Measurements from ENCODE around the gene ZNF223.

DNA sequence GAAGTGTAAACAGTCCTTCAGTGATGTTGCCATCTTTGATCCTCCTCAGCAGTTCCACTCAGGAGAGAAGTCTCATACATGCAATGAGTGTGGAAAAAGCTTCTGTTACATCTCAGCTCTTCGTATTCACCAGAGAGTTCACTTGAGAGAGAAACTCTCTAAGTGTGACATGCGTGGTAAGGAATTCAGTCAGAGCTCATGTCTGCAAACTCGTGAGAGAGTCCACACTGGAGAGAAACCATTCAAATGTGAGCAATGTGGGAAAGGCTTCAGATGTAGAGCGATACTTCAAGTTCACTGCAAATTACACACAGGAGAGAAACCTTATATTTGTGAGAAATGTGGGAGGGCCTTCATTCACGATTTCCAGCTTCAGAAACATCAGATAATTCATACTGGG is 41.4 kb upstream of the ZNF223 start:
- TF ChIP-seq SAFB (IDR thresholded peaks at IDR 0.05; ENCODE audit: borderline replicate concordance, low read depth, low read length) (no peak), CTCF (IDR thresholded peaks at IDR 0.05 in 2 of 3, conservative IDR thresholded peaks at IDR 0.05 in 1 of 3; ENCODE audit: insufficient read depth in 2 of 3, low read depth in 1 of 3, low read length in 3 of 3) (no peak), SP1 (CRISPR knock-in tag; IDR thresholded peaks at IDR 0.05) (no peak), POLR2AphosphoS5 (IDR thresholded peaks at IDR 0.05; ENCODE audit: control insufficient read depth, insufficient read depth, low read depth, low read length) (no peak), POLR2AphosphoS2 (IDR thresholded peaks at IDR 0.05; ENCODE audit: low read length) (no peak), ZHX1 (conservative IDR thresholded peaks at IDR 0.05; ENCODE audit: low read length) (no peak)
